DND-41 (cell line): ENCODE data around the gene TAF11L3.

Experiments used
- EZH2 ChIP-seq: IDR thresholded peaks from 3 replicates; pipeline ENCODE4 v1.6.1; 2012; ENCODE audit warnings: borderline replicate concordance, low read depth, mild to moderate bottlenecking, moderate library complexity, low read length, inconsistent platforms; ENCODE audit not compliant: severe bottlenecking
- TF ChIP-seq, protein P1 (sequence below): IDR thresholded peaks from 2 replicates; pipeline ENCODE4 v1.5.1; 2012; ENCODE audit warnings: borderline replicate concordance, low read length, moderate library complexity, mild to moderate bottlenecking; ENCODE audit not compliant: poor library complexity, severe bottlenecking; ENCODE audit errors: extremely low read depth

DNA sequence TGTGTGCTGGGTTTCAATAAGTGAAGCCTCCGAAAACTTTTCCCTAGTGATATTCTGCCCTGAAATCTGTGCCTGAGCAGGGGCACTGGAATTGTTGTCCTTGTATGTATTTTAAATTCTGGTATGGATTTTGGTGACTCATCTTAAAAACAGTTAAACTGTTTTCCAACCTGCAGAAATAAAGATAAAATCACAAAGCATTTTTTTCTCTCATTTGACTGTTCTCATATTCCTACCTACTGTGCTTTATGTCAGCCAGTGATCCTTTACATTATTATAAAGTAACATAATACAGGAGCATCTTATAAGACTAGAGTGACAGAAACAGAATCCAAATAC lies 31.0 kb upstream of the TAF11L3 start:
- TF ChIP-seq, protein P1, sequence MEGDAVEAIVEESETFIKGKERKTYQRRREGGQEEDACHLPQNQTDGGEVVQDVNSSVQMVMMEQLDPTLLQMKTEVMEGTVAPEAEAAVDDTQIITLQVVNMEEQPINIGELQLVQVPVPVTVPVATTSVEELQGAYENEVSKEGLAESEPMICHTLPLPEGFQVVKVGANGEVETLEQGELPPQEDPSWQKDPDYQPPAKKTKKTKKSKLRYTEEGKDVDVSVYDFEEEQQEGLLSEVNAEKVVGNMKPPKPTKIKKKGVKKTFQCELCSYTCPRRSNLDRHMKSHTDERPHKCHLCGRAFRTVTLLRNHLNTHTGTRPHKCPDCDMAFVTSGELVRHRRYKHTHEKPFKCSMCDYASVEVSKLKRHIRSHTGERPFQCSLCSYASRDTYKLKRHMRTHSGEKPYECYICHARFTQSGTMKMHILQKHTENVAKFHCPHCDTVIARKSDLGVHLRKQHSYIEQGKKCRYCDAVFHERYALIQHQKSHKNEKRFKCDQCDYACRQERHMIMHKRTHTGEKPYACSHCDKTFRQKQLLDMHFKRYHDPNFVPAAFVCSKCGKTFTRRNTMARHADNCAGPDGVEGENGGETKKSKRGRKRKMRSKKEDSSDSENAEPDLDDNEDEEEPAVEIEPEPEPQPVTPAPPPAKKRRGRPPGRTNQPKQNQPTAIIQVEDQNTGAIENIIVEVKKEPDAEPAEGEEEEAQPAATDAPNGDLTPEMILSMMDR, result no peak
- no peak for TF ChIP-seq EZH2
